HG02970 (cell line): ENCODE results near the gene CDC42EP2.
"Not testable (repeated sequence)": the region's sequence is repeated elsewhere in the genome, so short reads cannot be mapped to it uniquely, and the experiment has no call there.

Experiments
- ATAC-seq: cut with Tn5 transposase; IDR thresholded peaks from one replicate; pipeline ENCODE4 v1.9.1; 2021; ENCODE audit warnings: mild to moderate bottlenecking, moderate library complexity, moderate number of reproducible peaks; ENCODE audit not compliant: unreplicated experiment, low FRiP score

The CDC42EP2 gene

DNA sequence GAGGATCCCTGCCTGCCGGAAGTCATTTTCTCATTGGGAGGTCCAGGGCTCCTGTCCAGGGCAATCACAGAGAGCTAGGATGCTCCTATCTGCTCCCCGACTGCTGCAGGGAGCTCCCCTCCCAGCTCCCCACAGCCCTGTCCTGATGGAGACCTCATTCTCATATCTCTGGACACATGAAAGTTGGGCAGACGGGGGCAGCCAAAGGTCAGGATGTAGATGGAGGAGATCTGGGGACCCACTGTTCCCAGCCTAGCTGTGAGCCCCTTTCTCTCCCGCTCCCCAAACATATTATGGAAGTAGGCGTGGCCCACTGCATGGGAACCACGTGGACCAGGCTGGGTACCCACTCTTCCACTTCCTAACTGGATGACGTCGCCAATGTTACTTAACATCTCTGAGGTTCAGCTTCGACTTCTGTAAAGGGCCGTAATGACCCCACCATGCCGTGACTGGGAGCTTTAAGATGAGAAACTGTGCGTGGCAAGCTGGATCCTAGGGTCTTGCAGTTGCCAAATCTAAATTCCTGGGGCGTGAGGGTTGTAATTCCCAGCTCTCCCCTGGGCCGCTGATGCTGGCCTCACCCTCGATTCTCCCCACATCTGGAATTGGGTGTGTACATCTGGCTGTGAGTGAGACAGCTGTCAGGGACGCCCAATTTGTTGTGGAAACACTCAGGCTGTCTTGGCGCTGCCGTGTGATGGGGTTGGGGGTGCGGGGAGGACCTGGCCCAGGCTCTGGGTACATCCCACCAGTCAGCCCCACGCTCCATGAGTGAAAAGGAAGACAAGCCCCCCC is 1.8 kb downstream of the CDC42EP2 start:
- no peak for ATAC-seq

DNA sequence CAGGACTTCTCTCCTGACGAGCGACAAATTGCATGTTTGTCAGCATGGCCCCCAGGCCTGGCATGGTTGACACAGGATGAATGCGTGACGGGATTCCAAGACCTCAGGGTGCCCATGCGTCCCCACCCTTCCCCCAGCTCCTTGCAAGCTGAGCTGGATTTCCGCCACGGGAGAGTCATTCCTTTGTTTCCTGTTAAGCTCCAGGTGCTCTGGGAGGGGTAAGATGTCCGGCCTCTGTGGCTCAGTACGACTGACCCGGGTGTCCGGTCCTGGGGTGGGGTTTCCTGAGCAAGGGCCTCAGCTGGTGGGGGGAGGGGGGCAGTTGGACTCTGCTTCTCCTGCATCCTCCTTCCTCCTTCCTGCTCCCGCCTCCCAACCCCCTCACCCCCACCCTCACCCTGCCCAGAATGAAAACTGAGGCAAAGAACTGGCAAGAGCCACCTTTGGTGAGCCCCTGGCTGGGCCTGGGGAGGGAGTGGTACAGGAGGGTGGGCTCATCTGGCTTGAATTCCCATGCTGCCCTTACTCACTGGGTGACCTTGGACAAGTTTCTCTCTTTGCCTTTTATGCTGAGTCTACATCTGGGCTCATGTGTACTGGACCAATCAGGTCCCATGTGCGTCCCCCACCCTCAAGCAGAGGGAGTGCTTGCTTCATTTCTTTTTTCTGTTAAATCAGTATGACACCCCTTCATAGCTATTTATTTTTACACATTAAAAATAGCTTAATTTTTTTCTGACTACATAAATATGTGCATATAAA is 2.5 kb downstream of the CDC42EP2 start:
- no peak for ATAC-seq

DNA sequence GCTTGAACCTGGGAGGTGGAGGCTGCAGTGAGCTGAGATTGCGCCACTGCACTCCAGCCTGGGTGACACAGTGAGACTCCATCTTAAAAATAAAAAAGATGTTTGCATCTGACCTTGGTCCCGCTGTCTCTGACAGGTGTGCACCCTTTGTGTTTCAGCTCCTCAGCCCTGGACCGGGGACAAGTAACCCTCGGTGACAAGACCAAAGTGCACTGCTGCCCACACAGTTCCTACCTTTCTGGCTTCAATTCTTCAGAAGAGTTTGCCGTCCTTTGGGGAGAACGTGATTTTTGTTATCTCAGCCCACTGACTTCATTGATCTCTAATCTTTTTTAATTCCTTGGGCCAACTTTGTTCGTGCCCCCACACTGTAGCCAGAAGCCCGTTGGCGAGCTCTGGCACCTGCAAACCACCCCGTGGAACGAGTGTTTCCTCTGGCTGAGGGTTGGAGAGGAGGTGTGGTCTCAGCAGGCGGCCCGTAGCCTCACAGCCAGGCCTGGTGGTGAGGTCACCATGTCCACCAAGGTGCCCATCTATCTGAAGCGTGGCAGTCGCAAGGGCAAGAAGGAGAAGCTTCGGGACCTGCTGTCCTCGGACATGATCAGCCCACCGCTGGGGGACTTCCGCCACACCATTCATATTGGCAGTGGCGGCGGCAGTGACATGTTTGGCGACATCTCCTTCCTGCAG is 5.9 kb downstream of the CDC42EP2 start:
- ATAC-seq = no peak

DNA sequence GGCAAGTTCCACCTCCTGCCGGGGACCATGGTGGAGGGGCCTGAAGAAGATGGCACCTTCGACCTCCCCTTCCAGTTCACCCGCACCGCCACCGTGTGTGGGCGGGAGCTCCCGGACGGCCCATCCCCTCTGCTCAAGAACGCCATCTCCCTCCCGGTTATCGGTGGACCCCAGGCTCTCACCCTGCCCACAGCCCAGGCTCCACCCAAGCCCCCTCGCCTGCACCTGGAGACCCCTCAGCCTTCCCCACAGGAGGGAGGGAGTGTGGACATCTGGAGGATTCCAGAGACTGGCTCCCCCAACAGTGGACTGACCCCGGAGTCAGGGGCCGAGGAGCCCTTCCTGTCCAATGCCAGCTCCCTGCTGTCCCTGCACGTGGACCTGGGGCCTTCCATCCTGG is 6.4 kb downstream of the CDC42EP2 start:
- ATAC-seq = no peak

DNA sequence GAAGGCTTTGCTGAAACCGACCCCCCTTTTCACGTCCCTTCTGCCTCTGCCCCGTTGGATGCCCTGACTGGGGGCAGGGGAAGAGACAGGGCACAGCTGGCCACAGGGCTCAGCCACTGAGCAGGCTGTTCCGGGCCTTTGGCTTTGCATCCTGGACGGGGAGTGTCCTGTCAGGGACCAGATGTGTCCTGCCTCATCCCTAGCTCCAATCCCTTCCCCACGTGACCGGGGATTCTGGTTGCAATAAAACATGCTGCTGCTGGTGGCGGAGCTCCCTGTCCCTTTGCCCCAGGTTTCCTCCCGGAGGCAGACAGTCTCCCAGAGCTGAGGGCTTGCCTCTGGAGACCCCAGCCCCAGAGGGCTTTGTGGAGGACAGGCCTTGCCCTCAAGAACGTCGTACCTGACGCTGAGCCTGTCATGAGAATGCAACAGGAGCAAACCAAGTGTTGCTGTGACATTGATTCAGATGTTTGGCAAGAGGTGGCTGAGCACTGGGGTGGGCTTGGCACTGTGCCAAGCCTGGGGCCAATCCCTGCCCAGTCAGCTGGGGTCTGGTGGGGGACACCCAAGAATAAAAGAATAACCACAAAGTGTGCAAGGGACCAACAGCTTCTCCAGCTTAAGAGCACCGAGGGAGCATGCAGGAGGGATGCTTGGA is 7.3 kb downstream of the CDC42EP2 start:
- no peak for ATAC-seq

DNA sequence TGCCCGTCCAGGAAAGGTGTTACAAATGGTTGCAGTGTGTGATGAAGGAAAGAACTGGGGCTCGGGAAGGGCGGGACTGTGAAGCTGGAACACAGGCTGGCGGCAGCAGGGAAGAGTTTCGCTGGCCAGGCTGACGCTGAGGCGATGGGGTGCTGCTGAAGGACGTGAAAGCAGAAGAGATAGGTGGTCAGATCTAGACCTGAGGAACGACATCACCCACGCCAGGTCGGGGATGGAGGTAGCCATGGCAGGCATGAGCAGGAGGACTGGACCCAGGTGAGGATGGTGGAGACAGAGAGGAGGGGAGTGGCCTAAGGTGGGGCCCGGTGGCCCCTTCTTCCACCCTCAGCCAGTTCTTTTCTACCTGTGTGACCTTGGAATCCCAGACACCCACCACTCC is 9.1 kb downstream of the CDC42EP2 start:
- ATAC-seq = no peak

DNA sequence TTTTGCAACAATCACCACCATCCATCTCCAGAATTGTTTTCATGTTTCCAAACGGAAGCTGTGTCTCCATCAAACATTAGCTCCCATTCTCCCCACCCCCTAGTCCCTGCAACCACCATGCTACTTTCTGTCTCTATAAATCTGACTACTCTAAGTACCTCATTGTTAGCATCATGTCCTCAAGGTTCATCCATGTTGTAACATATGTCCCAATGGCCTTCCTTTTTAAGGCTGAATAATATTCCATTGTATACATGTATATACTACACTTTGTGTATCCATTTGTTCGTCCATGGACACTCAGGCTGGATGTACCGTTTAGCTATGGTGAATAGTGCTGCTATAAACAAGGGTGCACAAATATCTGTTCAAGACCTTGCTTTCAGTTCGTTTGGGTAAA is 10.8 kb downstream of the CDC42EP2 start:
- no peak for ATAC-seq

DNA sequence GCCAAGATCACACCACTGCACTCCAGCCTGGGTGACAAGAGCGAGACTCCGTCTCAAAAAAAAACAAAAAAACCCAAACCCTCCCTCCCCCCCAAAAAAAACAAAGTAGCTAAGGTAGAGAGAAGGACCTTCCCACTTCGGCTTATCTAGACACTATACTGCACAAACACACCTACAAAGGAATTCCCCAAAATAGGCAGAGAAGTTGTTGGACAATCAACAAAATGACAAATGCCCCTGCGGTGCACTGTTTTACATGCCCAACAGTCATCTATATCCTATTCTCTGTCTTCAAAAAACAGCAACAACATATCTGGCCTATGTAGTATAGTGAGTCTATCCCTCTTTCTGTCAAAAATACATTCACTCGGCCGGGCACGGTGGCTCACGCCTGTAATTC is 12.4 kb downstream of the CDC42EP2 start:
- no peak for ATAC-seq

DNA sequence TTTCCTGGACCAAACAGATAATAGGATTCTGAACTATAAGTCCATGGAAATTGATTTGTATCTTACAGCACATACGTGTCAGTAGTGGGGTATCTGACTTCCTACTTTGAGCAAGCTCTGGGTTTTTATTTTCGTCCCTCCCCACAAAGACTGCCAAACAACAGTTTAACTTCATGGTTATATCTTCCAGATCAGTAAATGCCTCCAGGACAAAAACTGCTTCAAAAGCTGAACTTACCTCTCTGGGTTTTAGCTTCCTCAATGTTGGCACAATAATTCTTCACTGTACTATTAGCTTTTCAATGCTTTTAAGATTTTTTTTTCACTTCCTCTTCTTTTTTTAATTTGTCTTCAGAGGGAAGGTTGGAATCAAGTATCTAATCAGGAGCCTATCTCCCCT is 14.8 kb downstream of the CDC42EP2 start:
- ATAC-seq = no peak

DNA sequence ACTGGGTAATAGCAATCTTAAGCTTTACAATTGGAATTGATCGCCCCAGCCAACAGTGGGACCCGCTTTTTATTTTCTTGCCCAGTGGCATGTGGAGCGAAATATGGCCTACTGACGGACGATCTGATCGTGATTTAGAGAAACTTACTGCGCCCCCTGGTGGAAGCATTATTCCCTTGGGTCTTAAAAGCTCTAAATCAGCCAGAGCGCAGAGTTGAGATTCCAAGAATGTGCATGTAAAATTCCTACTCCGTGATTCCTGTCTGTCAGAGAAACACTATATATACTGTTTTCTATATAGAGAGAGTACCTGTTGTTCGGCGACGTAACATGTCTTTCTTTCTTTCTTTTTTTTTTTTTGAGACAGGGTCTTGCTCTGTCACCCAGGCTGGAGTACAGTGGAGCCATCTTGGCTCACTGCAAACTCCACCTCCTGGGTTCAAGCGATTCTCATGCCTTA is 15.3 kb downstream of the CDC42EP2 start:
- no peak for ATAC-seq

DNA sequence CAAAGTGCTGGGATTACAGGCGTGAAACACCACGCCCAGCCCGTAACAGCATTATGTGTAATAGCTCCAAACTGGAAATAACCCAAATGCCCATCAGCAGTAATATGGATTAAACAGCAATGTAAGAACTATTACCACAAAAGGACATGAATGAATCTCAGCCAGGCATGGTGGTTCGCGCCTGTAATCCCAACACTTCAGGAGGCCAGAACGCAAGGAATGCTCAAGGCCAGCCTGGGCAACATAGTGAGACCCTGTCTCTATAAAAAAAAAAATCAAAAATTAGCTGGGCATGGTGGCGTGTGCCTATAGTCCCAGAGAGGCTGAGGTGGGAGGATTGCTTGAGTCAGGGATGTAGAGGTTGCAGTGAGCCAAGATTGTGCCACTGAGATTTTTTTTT is 15.9 kb downstream of the CDC42EP2 start:
- ATAC-seq = no peak

DNA sequence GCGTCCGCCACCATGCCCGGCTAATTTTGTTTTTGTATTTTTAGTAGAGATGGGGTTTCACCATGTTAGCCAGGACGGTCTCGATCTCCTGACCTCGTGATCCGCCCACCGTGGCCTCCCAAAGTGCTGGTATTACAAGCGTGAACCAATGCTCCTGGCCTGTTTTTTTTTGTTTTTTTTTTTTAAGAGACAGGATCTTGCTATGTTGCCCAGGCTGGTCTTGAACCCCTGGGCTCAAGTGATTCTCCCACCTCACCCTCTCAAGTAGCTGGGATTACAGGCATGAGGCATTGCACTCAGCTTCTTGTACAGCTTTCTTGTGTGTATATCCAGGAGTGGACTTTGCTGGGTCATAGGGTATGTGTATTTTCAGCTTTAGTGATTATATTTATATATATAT is 17.9 kb downstream of the CDC42EP2 start:
- not testable (repeated sequence) for ATAC-seq

DNA sequence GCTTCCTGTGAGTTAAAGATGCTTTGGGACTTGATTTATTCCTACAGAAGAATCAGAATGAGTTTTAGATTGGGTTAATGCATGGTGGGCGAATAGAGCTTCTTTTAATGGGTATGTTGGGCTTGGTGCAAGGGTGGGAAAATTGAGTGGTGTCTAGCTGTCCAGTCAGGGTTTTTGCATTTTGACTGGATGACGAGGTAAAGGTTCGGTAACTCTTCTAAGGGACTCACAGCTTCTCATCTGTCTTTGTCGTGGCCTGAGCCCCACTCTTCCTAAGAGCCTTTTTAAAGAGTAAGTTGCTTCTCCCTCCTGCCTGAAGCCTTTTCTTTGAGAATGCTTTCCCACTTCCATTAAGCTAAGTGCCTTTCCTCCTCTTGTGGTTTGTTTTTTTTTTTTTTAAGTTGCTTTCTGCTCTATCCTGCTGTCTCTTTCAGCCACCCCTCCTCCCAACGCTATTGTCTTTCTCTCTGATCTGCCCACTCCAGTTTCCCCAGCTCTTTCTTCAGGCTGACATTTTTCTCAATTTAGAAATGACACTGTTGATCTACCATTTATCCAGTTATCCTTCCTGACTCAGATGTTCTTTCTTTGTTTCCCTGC is 20.1 kb downstream of the CDC42EP2 start:
- no peak for ATAC-seq

DNA sequence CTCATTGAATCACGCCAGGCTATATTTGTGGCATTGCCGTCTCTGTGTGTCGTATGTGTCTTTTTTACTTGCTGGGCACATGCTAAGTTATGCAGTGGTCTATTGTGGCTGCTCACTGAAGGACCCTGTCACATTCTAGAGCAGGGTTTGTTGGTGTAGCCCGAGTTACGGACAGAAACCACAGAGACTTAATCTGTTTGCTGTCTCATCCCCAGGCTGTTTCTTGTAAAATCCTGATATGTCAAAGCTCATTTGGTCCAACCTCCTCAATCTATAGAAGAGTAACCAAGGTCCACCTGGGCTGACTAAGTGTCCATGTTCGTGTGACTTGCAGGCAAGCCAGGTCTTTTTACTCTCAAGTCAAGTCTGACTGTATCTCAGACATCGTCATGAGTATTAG is 24.0 kb downstream of the CDC42EP2 start:
- ATAC-seq = no peak

DNA sequence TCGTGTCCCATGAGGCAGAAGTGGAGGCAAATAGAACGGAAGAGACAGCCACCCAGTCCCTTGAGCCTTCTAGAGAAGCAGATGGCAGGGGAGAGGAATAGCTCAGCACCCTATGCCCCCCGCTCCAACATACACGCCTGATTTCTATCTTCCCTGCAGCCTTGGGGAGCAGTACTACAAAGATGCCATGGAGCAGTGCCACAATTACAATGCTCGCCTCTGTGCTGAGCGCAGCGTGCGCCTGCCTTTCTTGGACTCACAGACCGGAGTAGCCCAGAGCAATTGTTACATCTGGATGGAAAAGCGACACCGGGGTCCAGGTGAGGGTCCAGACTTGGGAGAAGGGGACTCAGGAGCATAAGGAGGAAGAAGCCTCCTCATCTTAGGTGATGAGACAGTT is 25.6 kb downstream of the CDC42EP2 start:
- no peak for ATAC-seq

DNA sequence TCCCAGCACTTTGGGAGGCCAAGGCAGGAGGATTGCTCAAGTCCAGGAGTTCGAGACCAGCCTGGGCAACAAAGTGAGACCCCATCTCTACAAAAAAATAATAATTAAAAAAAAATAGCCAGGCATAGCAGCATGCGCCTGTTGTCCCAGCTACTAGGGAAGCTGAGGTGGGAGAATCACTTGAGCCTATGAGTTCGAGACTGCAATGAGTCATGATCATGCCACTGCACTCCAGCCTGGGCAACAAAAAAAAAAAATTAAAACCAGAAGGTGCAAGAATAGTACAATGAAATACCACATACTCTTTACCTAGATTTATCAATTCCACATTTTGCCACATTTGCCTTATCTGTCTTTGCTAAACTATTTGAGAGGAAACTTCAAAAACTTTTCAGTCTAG is 27.2 kb downstream of the CDC42EP2 start:
- ATAC-seq = no peak

DNA sequence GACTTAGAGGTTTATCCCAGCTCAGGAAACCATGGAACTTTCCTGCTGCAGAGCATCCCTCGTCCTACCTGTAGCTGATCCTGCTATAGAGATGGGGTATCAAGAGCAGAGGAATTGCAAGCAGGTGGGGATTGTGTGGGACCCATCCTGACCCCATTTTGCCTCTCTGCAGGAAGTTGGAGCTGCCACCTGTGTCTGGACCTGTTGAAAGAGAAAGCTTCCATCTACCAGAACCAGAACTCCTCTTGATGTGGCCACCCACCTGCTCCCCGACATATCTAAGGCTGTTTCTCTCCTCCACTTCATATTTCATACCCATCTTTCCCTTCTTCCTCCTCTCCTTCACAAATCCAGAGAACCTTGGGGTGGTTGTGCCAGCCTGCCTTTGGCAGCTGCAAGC is 36.8 kb downstream of the CDC42EP2 start:
- no peak for ATAC-seq

DNA sequence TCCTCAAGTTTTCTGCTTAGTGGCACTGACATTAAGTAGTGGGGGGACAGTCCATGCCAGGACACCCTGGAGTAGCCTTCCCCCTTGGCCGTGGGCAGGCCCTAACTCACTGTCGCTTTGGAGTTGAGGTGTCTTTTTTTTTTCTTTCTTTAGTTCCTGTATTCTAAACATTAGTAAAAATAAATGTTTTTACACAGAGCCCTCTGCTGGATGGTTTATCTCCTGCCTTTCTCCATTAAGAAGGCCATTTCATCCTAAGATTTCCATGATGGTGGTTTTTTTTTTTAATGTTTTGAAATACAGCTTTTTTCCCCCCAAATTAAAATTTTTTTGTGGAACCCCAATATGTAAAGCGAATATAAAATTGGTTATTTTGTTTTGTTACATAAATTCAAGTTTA is 38.1 kb downstream of the CDC42EP2 start:
- ATAC-seq = no peak

DNA sequence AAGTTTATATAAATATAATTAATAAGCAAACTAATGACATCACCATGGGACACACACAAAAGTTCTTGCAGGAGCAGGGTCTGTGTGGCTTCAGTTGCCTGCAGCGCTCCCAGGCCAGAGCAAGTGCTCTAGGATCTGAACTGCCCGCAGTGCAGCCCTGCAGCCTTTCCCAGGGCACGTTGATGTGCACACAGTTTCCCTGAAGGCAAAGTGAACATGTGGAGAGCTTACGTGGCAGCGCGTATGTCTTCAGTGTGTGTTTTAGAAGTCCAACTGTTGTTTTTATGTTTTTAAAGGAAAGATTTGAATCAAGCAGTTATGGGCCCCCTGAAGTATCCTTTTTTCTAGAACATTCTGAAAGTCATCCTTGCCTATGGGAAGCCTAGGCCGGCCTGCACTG is 38.7 kb downstream of the CDC42EP2 start:
- ATAC-seq = no peak

DNA sequence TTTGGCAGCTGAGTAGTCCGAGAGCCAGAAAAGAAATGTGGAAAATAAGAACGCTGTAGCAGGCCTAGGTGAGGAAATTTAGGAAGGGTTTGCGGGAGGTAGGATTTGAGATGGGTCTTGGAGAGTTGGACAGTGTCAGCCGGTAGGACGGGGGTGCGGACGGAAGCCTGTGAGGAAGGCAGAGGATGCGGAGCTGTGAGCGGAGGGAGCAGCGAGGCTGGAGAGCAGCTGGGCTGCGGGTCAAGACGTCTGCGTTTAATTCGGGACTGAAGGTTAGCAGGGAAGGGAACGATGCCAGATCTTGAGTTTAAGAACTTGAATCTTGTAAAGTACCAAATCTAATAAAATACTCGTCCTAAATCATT is 39.2 kb downstream of the CDC42EP2 start:
- ATAC-seq = no peak
